Measurements from ENCODE around the gene GNS.

GNS gene

GRCh38 chr12:64735442-64735841 lies 23.8 kb downstream of the GNS start:
- DNase-seq = no peak

- no peak for DNase-seq
Measured at GRCh38 chr12:64733857-64734256, 25.3 kb downstream of the GNS start.

- no peak for DNase-seq
Measured at GRCh38 chr12:64731683-64732082, 27.5 kb downstream of the GNS start.

GRCh38 chr12:64730588-64730969 lies 28.6 kb downstream of the GNS start:
- no peak for DNase-seq

- no peak for DNase-seq
Measured at GRCh38 chr12:64729909-64730587, 29.2 kb downstream of the GNS start.

- no peak for DNase-seq
Measured at GRCh38 chr12:64724201-64724745, 34.9 kb downstream of the GNS start.

- no peak for DNase-seq
Measured at GRCh38 chr12:64723630-64724029, 35.6 kb downstream of the GNS start.

- DNase-seq = no peak
Measured at GRCh38 chr12:64722835-64723234, 36.4 kb downstream of the GNS start.

GRCh38 chr12:64720884-64721283 lies 38.3 kb downstream of the GNS start:
- DNase-seq = no peak

GRCh38 chr12:64718649-64719048 lies 40.6 kb downstream of the GNS start:
- no peak for DNase-seq

GRCh38 chr12:64716839-64717455 lies 42.3 kb downstream of the GNS start:
- DNase-seq = no peak

- DNase-seq = no peak
Measured at GRCh38 chr12:64716371-64716770, 42.8 kb downstream of the GNS start.

- no peak for DNase-seq
Measured at GRCh38 chr12:64714551-64714968, 44.6 kb downstream of the GNS start.

GRCh38 chr12:64713376-64713775 lies 45.8 kb downstream of the GNS start:
- no peak for DNase-seq

- DNase-seq = no peak
Measured at GRCh38 chr12:64709429-64709828, 49.8 kb downstream of the GNS start.

- DNase-seq = no peak
Measured at GRCh38 chr12:64707926-64708325, 51.3 kb downstream of the GNS start.

- DNase-seq = no peak
Measured at GRCh38 chr12:64707362-64707761, 51.8 kb downstream of the GNS start.

GRCh38 chr12:64706857-64707256 lies 52.3 kb downstream of the GNS start:
- DNase-seq = no peak

GRCh38 chr12:64706306-64706705 lies 52.9 kb downstream of the GNS start:
- no peak for DNase-seq

GRCh38 chr12:64701283-64701682 lies 57.9 kb downstream of the GNS start:
- DNase-seq = peak; percentile 21

- no peak for DNase-seq
Measured at GRCh38 chr12:64700532-64700931, 58.7 kb downstream of the GNS start.

GRCh38 chr12:64699504-64700115 lies 59.6 kb downstream of the GNS start:
- DNase-seq = no peak

GRCh38 chr12:64696080-64696741 lies 63.0 kb downstream of the GNS start:
- no peak for DNase-seq

- no peak for DNase-seq
Measured at GRCh38 chr12:64695550-64695949, 63.7 kb downstream of the GNS start.
